GM18867 (cell line): ENCODE data around the gene GLT1D1.

Experiments used
- ATAC-seq: cut with Tn5 transposase; IDR thresholded peaks from one replicate; pipeline ENCODE4 v1.9.1; 2021; ENCODE audit warnings: mild to moderate bottlenecking, moderate library complexity; ENCODE audit not compliant: unreplicated experiment

The GLT1D1 gene

GRCh38 chr12:128909653-128910052 is 56.4 kb downstream of the GLT1D1 start:
- ATAC-seq: no peak

GRCh38 chr12:128910629-128911028 is 57.4 kb downstream of the GLT1D1 start:
- no peak for ATAC-seq

DNA sequence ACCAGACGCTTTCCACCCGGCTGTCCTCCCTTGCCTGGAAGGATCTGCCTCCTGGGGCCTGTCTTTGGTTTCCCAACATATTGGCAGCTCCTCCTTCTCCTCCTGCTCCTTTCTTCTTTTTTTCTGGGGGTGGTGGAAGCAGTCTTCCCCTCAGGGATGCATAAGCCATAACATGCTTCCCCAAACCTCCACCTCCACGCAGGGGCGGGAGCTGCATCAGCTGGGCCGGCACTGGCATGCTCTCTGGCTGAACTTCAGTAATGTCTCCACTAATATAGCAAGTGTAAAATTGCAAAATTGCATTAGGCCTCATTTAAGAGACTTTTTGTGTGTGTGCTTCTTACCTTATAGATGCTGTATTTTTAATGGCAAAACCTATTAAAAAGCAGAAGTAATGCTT is 58.6 kb downstream of the GLT1D1 start:
- no peak for ATAC-seq

GRCh38 chr12:128914908-128915563 is 61.8 kb downstream of the GLT1D1 start:
- peak; percentile 94 for ATAC-seq

GRCh38 chr12:128916425-128916824 is 63.1 kb downstream of the GLT1D1 start:
- no peak for ATAC-seq

DNA sequence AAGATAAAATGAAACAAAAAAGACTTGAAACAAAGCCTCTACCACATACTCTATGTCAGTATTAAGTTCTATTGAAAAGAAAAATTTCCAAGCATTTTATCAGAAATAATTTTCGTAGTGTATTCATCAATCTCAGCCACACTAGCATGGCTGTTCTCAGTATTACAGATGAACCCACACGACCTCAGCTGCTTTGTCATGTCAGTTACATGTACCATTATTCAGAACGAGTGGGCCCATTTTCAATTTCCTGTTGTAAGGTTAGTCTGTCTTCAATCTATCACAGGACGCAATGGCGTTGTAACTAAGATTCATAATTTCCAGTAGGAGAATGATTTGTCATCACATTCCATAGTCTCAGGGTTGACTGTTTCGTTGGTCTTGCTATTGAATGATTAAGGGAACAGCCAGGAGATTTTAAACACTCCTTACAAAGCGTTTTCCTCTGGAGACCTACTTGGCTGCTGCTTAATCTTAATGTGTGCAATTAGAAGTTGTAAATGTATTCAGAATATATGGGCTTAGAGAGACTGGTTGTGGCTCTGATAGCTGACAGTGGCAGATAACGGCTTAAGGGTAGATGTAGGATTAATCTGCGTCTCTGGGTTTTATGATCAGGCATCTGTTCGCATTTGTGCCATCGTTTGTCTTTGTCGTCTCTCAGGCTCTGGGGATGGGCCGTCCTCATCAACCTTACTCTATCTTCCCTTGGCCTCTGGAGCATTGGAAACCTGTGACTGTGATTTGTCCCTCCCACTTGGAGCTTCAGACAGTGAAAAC is 65.4 kb downstream of the GLT1D1 start:
- no peak for ATAC-seq

DNA sequence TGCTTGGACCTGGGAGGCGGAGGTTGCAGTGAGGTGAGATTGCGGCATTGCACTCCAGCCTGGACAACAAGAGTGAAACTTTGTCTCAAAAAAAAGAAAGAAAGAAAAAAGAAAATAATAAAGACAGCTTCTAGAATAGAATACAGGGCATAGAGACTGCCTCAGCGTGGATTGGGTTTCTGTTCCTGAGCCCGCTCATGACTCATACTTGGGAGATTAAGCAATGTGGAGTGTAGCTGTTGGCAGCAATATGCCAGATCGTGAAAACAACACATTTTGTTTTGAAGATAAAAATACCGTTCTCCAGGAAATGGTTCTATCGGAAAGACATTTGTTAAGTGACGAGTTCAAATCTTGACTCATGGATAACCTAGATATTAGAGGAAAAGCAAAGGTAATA is 67.2 kb downstream of the GLT1D1 start:
- ATAC-seq: no peak

GRCh38 chr12:128928361-128928760 is 75.1 kb downstream of the GLT1D1 start:
- no peak for ATAC-seq

DNA sequence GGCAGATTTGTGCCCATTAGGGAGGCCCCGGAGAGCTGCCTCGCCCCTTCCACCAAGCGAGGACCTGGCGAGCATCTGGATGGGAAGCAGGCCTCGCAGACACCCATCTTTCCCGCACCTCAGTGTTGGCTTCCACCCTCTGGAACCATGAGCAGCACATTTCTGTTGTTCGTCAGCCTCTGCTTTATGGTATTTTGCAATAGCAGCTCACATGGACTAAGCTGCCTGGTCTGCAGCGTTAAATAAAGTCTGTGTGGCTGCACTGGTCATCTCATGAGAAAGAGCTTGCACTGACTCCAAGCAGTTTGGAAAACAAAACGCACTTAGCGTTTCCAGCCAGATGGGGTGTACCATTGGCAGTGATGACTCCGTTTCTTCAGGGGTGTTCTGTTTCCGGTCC is 75.8 kb downstream of the GLT1D1 start:
- no peak for ATAC-seq

GRCh38 chr12:128930606-128931005 is 77.3 kb downstream of the GLT1D1 start:
- no peak for ATAC-seq

- ATAC-seq: no peak
These were observed 79.2 kb downstream of the GLT1D1 start for GRCh38 chr12:128932521-128932920.

GRCh38 chr12:128933039-128933438 is 79.8 kb downstream of the GLT1D1 start:
- no peak for ATAC-seq

DNA sequence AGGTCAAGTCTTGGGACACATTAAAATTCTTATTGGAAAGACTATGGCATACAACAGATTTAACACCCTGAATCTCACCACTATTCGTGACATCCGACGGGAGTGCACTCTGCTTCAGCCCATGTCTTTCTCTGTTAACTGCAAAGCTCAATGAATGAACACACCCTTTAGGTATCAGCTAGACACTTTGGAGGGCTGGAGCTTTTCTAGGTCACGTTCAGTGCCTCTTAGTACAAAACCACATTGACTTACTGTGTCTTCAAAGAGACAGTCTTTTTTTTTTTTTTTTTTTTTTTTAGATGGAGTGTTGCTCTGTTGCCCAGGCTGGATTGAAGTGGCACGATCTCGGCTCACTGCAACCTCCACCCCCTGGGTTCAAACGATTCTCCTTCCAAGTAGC is 80.6 kb downstream of the GLT1D1 start:
- no peak for ATAC-seq

DNA sequence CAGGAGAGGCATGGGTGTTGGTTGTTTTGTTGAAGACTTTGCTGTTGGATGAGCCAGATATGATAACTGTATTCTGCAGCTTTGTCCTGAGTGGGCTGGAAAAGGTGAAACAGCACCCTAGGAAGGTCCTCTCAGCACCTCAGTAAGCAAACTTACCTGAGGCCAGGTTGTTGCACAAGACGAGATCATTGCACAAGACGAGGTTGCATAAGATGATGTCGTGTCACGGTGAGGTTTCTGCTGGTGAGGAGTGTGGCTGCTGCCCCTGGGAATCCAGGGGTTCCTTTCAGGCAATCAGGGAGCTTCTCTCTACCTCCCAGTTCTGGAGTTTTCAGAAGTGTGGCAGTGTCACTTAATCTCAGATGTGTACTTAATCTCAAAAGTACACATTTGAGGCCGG is 85.6 kb downstream of the GLT1D1 start:
- ATAC-seq: no peak

GRCh38 chr12:128940090-128940888 is 87.0 kb downstream of the GLT1D1 start:
- ATAC-seq: no peak

GRCh38 chr12:128940974-128941373 is 87.7 kb downstream of the GLT1D1 start:
- ATAC-seq: no peak

- ATAC-seq: no peak
These were observed 89.7 kb downstream of the GLT1D1 start for GRCh38 chr12:128942960-128943477.

DNA sequence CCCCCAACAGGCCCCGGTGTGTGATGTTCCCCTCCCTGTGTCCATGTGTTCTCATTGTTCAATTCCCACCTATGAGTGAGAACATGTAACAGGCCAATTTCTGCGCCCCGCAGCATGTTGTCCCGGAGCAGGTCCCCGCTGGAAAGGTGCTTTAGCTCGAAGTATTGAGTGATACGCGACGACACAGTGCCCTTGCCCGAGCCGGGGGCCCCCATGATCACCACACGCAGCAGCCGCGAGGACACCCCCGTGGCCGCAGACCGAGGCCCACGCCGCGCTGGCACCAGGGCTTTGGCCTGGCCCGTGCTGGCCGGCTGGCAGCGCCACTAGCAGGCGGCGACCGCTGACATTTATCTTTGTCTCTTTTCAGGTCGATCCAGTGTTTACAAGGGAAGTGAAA is 91.7 kb downstream of the GLT1D1 start:
- ATAC-seq: no peak

DNA sequence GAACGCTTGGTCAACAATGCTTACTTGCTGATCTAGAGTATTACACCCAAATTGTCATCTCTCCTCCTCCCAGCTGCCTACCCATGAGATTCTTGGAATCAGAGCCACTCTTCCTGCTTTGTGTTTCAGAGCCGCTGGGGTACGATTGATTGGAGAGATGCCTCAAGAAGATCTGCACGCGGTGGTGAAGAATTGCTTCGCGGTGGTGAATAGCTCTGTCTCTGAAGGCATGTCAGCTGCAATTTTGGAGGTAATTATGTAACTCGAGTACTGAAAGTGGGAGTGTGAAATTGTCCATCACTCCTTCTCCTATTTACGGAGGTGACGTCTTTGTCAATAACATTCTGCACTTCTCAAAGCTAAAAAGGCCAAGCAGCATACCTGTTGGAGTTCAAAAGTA is 93.9 kb downstream of the GLT1D1 start:
- no peak for ATAC-seq

GRCh38 chr12:128949086-128949485 is 95.8 kb downstream of the GLT1D1 start:
- no peak for ATAC-seq

GRCh38 chr12:128951448-128951847 is 98.2 kb downstream of the GLT1D1 start:
- ATAC-seq: no peak

- no peak for ATAC-seq
These were observed 103.5 kb downstream of the GLT1D1 start for GRCh38 chr12:128956755-128957154.
